HepG2 (cell line): ENCODE results near the gene ZNF678. TPM values are rescaled to one million over a fixed set of nuclear protein-coding genes. Genes with fewer than 3 reads are reported as not detected.

Experiments
- ATAC-seq: fragments of 200-7000 bp; cut with Tn5 transposase; 3 replicates; pipeline ENCODE4 v1.9.1; 2020; ENCODE audit warnings: mild to moderate bottlenecking, moderate library complexity
- BruUV-seq: library from RNA; stranded (reverse); fragments of 400-500 nt; replicated peaks from 2 replicates; lab custom pipeline; 2021; lab: Mats Ljungman, UMichigan
- CTCF ChIA-PET: fragments of 300-600 bp; formaldehyde crosslinking; extraction: SDS; loops from one replicate; lab custom pipeline; 2021; ENCODE audit warnings: low total read pairs, inconsistent platforms, low intra/inter-chr PET ratio; lab: Yijun Ruan, JAX
- POLR2A ChIA-PET: fragments of 350-600 bp; sonication (Branson Sonifier 250); formaldehyde crosslinking; loops from one replicate; lab custom pipeline; 2020; ENCODE audit warnings: antibody characterized with exemption, inconsistent platforms; lab: Yijun Ruan, JAX
- DNase-seq: peaks from one replicate; pipeline ENCODE4 v3.0.0-alpha.2; 2015; ENCODE audit warnings: low spot score
- FAIRE-seq: peaks from 3 replicates; lab custom pipeline; 2011; peaks lifted over from hg19 to GRCh38; lab: Jason Lieb, UNC
- H2AFZ ChIP-seq: one replicate; pipeline ENCODE4 v1.6.1; 2011; ENCODE audit warnings: low read length, inconsistent platforms
- H3K27ac ChIP-seq: fragments of 300-600 bp; 3 replicates; pipeline ENCODE4 v1.8.0; 2011; ENCODE audit warnings: mixed run types, mild to moderate bottlenecking, mixed read lengths, low read length, inconsistent platforms; ENCODE audit not compliant: insufficient read depth; ENCODE audit errors: extremely low read length
- H3K27me3 ChIP-seq, 2 experiments: fragments of 200-600 bp in 1 of 2; 2 replicates in 1 of 2; 3 replicates in 1 of 2; pipeline versions ENCODE4 v1.6.0 to v1.8.0; 2011; ENCODE audit warnings: low read length in 2 of 2, mild to moderate bottlenecking in 2 of 2, moderate library complexity in 2 of 2, inconsistent platforms in 1 of 2; ENCODE audit not compliant: insufficient read depth in 2 of 2, control insufficient read depth in 1 of 2
- H3K36me3 ChIP-seq, 2 experiments: fragments of 200-600 bp in 1 of 2; replicated peaks in 1 of 2; 2 replicates in 1 of 2; 3 replicates in 1 of 2; pipeline versions ENCODE4 v1.5.1 to v1.8.0; 2011; ENCODE audit warnings: low read length in 2 of 2, inconsistent platforms in 1 of 2; ENCODE audit not compliant: insufficient read depth in 2 of 2, control insufficient read depth in 1 of 2
- H3K4me1 ChIP-seq: 2 replicates; pipeline ENCODE4 v1.5.1; 2012; ENCODE audit warnings: low read length, inconsistent platforms; ENCODE audit not compliant: insufficient read depth
- H3K4me2 ChIP-seq: 2 replicates; pipeline ENCODE4 v1.6.0; 2011; ENCODE audit warnings: low read depth, low read length, inconsistent platforms
- H3K4me3 ChIP-seq, 3 experiments: fragments of 200-600 bp in 1 of 3; sonication (generic), shearing (Covaris generic) in 1 of 3; replicated peaks in 1 of 3; 2 replicates each; pipeline ENCODE4 v1.5.1; 2011 to 2016; ENCODE audit warnings: low read length in 3 of 3, inconsistent platforms in 2 of 3, low read depth in 2 of 3, mild to moderate bottlenecking in 2 of 3, control low read depth in 1 of 3, mixed read lengths in 1 of 3; ENCODE audit not compliant: insufficient read depth in 1 of 3
- H3K79me2 ChIP-seq: one replicate; pipeline ENCODE4 v1.6.1; 2011; ENCODE audit warnings: low read length, inconsistent platforms; ENCODE audit not compliant: insufficient read depth
- H3K9ac ChIP-seq: 2 replicates; pipeline ENCODE4 v1.6.0; 2011; ENCODE audit warnings: mild to moderate bottlenecking, low read depth, low read length, inconsistent platforms; ENCODE audit not compliant: insufficient read depth
- H3K9me3 ChIP-seq: 2 replicates; pipeline ENCODE4 v1.5.1; 2012; ENCODE audit warnings: mild to moderate bottlenecking, low read length
- H4K20me1 ChIP-seq: 2 replicates; pipeline ENCODE4 v1.6.0; 2011; ENCODE audit warnings: inconsistent platforms, mild to moderate bottlenecking, low read length, moderate library complexity; ENCODE audit not compliant: insufficient read depth
- CHD2 ChIP-seq: IDR thresholded peaks from 2 replicates; pipeline ENCODE4 v1.6.1; 2011; ENCODE audit warnings: low read depth, low read length, improper control_type of control experiment
- HDAC1 ChIP-seq: sonication (generic); formaldehyde crosslinking; IDR thresholded peaks from 2 replicates; pipeline ENCODE4 v1.5.1; 2020; ENCODE audit warnings: mild to moderate bottlenecking, missing genetic modification reagents
- IRF1 ChIP-seq: sonication (generic); formaldehyde crosslinking; IDR thresholded peaks from 2 replicates; pipeline ENCODE4 v1.4.0; 2020; ENCODE audit warnings: low read depth, mild to moderate bottlenecking, missing genetic modification reagents
- NBN ChIP-seq: fragments of 450-650 bp; conservative IDR thresholded peaks from 2 replicates; pipeline ENCODE4 v1.6.1; 2017
- NFE2L1 ChIP-seq: sonication (generic); formaldehyde crosslinking; IDR thresholded peaks from 2 replicates; pipeline ENCODE4 v1.4.0; 2020; ENCODE audit warnings: missing genetic modification reagents, mild to moderate bottlenecking, borderline replicate concordance
- PHF20 ChIP-seq: sonication (generic); formaldehyde crosslinking; IDR thresholded peaks from 2 replicates; pipeline ENCODE4 v1.5.0; 2020; ENCODE audit warnings: mild to moderate bottlenecking, missing genetic modification reagents
- PRDM4 ChIP-seq: sonication (generic); formaldehyde crosslinking; IDR thresholded peaks from 2 replicates; pipeline ENCODE4 v1.9.0; 2021; ENCODE audit warnings: missing genetic modification reagents, borderline replicate concordance
- RBAK ChIP-seq: sonication (generic); formaldehyde crosslinking; IDR thresholded peaks from 2 replicates; pipeline ENCODE4 v1.5.1; 2020; ENCODE audit warnings: mild to moderate bottlenecking, missing genetic modification reagents
- RXRB ChIP-seq: IDR thresholded peaks from 2 replicates; pipeline ENCODE4 v1.6.1; 2016; ENCODE audit warnings: borderline replicate concordance, missing genetic modification reagents, missing compliant biosample characterization
- SP1 ChIP-seq, 2 experiments: fragments of 450-650 bp in 1 of 2; sonication (generic) in 1 of 2; formaldehyde crosslinking in 1 of 2; IDR thresholded peaks; 2 replicates each; pipeline versions ENCODE4 v1.4.0 to v1.6.1; 2016 to 2020; ENCODE audit warnings: missing genetic modification reagents in 1 of 2
- ZBTB8A ChIP-seq: sonication (generic); formaldehyde crosslinking; IDR thresholded peaks from 2 replicates; pipeline ENCODE4 v1.4.0; 2020; ENCODE audit warnings: mild to moderate bottlenecking, low read depth, missing genetic modification reagents, borderline replicate concordance
- ZNF468 ChIP-seq: sonication (generic); formaldehyde crosslinking; IDR thresholded peaks from 2 replicates; pipeline ENCODE4 v1.8.0; 2022; ENCODE audit warnings: mild to moderate bottlenecking, moderate library complexity, missing genetic modification reagents
- ZNF574 ChIP-seq: sonication (generic); formaldehyde crosslinking; IDR thresholded peaks from 2 replicates; pipeline ENCODE4 v1.4.0; 2020; ENCODE audit warnings: missing genetic modification reagents
- ZNF747 ChIP-seq: sonication (generic); formaldehyde crosslinking; IDR thresholded peaks from 2 replicates; pipeline ENCODE4 v1.8.1; 2023; ENCODE audit warnings: missing genetic modification reagents, mild to moderate bottlenecking, borderline replicate concordance
- WGBS: methylation state at CpG from one replicate; pipeline ENCODE4 v1.1.6; 2017; ENCODE audit warnings: low lambda C conversion rate; 5-methylcytosine and 5-hydroxymethylcytosine counted together
- in situ Hi-C: cut with HindIII; loops from 2 replicates; pipeline ENCODE4 v1.10.0; 2017; ENCODE audit warnings: low pct_unique_long_range_greater_than_20kb; ENCODE audit not compliant: extremely low pct_ligation_motif_present
- intact Hi-C: fragments of 100-400 bp; cut with micrococcal nuclease; formaldehyde crosslinking; loops from one replicate; pipeline ENCODE4 v1.10.0; 2022; ENCODE audit not compliant: unreplicated experiment
- polyA plus RNA-seq, 8 experiments: library from polyadenylated mRNA; depleted of rRNA in 3 of 8; stranded (reverse) in 7 of 8; unstranded in 1 of 8; fragments of >200 nt; fragmentation: Illumina TruSeq in 4 of 8; extraction: Trizol in 4 of 8; gene quantifications; 2 replicates each; pipeline versions ENCODE4 v1.2.1 to v1.2.3, GENCODE V29; 2011 to 2016; ENCODE audit warnings: low read depth in 4 of 8, missing spikeins in 1 of 8, mixed read lengths in 1 of 8; ENCODE audit not compliant: insufficient read depth in 1 of 8
- total RNA-seq, 5 experiments: library from RNA; depleted of rRNA; stranded (reverse); fragments of >200 nt; fragmentation: Illumina TruSeq; extraction: Trizol; gene quantifications; 2 replicates each; pipeline ENCODE4 v1.2.3, GENCODE V29; 2016; ENCODE audit warnings: low read depth in 1 of 5

ZNF678 gene
- total and polyA plus RNA-seq, 2 of the 13 experiments (the other 11 are each of a cell fraction or from before 2014, with no cell fraction given): 2.0 to 7.6 TPM

DNA sequence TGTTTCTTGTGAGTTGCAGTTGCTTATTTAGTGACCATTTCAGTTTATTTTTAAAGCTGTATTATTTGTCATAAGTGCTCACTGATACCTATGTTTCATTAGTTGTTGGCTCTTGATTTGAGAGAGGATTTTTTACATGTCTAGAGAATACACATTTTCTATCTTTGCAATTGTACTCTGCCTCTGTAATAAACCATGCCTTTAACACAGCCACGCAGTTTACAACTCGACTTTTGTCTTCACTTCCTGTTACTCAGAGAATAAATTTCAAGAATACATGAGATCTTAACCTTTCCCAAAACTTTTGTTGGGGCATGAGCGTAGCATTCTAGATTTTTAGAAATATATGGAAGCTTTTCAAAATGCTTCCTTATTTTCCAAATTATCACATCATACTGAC, 14.9 kb upstream of the ZNF678 start:
- Histone ChIP-seq H3K4me1 (peaks cover 20% of the 10 kb centered on the region), H3K9ac (no peak overlapping the region), H3K9me3 (peaks cover 13% of the 10 kb centered on the region), H3K79me2 (no peaks in the 10 kb centered on the region), H3K27me3 (no peaks in the 10 kb centered on the region; a peak in 1 of 5 replicates), H2AFZ (no peak overlapping the region), H3K4me2 (no peak overlapping the region), H3K36me3 (no peaks in the 10 kb centered on the region), H3K4me3 (no peak overlapping the region), H4K20me1 (no peaks in the 10 kb centered on the region), H3K27ac (no peak overlapping the region)
- in situ Hi-C loops: no loop called here
- FAIRE-seq (no peak), ATAC-seq (no peak), DNase-seq (no peak)
- ChIA-PET POLR2A (no interaction called here), CTCF (no interaction called here)
- TF ChIP-seq RXRB (no peak), PHF20 (CRISPR knock-in tag) (no peak), ZNF574 (CRISPR knock-in tag) (no peak), SP1 (IDR thresholded peaks at IDR 0.05) (no peak), SP1 (CRISPR knock-in tag; IDR thresholded peaks at IDR 0.05) (no peak), ZNF468 (CRISPR knock-in tag) (no peak), NBN (no peak), PRDM4 (CRISPR knock-in tag) (no peak), IRF1 (CRISPR knock-in tag) (no peak), RBAK (CRISPR knock-in tag) (no peak), HDAC1 (CRISPR knock-in tag) (no peak), CHD2 (no peak), NFE2L1 (no peak), ZNF747 (CRISPR knock-in tag) (no peak), ZBTB8A (no peak)
- WGBS: 14% methylated on average over 3 of the region's 3 CpGs
- intact Hi-C loops: no loop called here
- BruUV-seq: no TSS peak
